Gastroesophageal sphincter (tissue), 3 donors: ENCODE results near the gene KBTBD12.

Experiments used
- POLR2A ChIP-seq, 2 donors: fragments of 450-650 bp; IDR thresholded peaks; one replicate each; pipeline ENCODE4 v1.6.1; 2017; ENCODE audit warnings: antibody characterized with exemption in 2 of 2, mild to moderate bottlenecking in 2 of 2, moderate library complexity in 1 of 2
- TF ChIP-seq, protein P1 (sequence below), 4 experiments: fragments of 200-600 bp in 2 of 4; fragments of 450-650 bp in 2 of 4; sonication (generic) in 1 of 4; IDR thresholded peaks; one replicate each; pipeline ENCODE4 v1.5.1; 2017 to 2019; ENCODE audit warnings: antibody characterized with exemption in 4 of 4, mild to moderate bottlenecking in 2 of 4, moderate library complexity in 2 of 4

DNA sequence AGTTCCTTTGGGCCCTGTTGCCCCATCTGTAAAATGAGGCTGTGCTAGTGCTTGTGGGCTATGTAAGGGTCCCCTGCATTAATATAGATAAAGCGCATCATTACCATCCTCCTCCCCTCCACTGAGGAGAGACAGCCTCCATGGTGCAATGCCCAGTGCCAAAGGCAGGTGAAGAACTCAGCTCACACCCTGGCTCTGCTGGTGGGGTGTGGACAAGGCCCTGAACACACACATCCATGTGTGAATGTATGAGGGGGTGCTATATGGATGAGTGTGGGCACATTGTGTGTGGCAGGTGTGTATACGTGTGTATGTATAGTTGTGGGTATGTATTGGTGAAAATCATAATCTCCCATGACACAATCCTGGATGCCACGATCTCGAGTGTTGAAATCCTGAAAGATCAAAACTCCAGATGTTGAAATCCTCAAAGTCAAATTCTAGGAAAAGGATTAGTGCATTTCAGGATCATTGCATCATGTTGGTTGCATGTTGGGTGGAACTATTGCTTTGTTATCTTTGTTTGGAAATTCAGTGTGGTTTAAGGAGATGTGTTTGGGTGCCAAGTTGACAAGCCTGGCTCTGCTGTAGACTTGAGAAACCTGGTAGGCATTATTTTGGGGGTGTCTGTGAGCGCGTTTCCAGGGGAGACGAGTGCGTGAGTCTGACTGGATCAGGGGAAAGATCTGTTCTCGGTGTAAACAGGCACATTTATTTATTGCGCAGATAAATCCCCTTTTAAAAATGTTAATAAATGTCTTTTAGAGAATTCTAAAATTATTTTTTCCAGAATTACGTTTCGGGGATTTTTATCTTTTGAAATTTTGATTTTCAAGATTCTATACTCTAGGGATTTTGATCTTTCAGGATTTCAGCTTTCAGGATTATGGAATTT lies 95.2 kb downstream of the KBTBD12 start:
- TF ChIP-seq, protein P1, sequence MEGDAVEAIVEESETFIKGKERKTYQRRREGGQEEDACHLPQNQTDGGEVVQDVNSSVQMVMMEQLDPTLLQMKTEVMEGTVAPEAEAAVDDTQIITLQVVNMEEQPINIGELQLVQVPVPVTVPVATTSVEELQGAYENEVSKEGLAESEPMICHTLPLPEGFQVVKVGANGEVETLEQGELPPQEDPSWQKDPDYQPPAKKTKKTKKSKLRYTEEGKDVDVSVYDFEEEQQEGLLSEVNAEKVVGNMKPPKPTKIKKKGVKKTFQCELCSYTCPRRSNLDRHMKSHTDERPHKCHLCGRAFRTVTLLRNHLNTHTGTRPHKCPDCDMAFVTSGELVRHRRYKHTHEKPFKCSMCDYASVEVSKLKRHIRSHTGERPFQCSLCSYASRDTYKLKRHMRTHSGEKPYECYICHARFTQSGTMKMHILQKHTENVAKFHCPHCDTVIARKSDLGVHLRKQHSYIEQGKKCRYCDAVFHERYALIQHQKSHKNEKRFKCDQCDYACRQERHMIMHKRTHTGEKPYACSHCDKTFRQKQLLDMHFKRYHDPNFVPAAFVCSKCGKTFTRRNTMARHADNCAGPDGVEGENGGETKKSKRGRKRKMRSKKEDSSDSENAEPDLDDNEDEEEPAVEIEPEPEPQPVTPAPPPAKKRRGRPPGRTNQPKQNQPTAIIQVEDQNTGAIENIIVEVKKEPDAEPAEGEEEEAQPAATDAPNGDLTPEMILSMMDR (IDR thresholded peaks at IDR 0.05) = no peak
- TF ChIP-seq POLR2A (IDR thresholded peaks at IDR 0.05) = no peak
